HG03108 (cell line): ENCODE measurements around the gene NCAPG2.

Experiments
- ATAC-seq: cut with Tn5 transposase; IDR thresholded peaks from one replicate; pipeline ENCODE4 v1.9.1; 2021; ENCODE audit warnings: moderate library complexity; ENCODE audit not compliant: unreplicated experiment

The NCAPG2 gene, protein sequence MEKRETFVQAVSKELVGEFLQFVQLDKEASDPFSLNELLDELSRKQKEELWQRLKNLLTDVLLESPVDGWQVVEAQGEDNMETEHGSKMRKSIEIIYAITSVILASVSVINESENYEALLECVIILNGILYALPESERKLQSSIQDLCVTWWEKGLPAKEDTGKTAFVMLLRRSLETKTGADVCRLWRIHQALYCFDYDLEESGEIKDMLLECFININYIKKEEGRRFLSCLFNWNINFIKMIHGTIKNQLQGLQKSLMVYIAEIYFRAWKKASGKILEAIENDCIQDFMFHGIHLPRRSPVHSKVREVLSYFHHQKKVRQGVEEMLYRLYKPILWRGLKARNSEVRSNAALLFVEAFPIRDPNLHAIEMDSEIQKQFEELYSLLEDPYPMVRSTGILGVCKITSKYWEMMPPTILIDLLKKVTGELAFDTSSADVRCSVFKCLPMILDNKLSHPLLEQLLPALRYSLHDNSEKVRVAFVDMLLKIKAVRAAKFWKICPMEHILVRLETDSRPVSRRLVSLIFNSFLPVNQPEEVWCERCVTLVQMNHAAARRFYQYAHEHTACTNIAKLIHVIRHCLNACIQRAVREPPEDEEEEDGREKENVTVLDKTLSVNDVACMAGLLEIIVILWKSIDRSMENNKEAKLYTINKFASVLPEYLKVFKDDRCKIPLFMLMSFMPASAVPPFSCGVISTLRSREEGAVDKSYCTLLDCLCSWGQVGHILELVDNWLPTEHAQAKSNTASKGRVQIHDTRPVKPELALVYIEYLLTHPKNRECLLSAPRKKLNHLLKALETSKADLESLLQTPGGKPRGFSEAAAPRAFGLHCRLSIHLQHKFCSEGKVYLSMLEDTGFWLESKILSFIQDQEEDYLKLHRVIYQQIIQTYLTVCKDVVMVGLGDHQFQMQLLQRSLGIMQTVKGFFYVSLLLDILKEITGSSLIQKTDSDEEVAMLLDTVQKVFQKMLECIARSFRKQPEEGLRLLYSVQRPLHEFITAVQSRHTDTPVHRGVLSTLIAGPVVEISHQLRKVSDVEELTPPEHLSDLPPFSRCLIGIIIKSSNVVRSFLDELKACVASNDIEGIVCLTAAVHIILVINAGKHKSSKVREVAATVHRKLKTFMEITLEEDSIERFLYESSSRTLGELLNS

DNA sequence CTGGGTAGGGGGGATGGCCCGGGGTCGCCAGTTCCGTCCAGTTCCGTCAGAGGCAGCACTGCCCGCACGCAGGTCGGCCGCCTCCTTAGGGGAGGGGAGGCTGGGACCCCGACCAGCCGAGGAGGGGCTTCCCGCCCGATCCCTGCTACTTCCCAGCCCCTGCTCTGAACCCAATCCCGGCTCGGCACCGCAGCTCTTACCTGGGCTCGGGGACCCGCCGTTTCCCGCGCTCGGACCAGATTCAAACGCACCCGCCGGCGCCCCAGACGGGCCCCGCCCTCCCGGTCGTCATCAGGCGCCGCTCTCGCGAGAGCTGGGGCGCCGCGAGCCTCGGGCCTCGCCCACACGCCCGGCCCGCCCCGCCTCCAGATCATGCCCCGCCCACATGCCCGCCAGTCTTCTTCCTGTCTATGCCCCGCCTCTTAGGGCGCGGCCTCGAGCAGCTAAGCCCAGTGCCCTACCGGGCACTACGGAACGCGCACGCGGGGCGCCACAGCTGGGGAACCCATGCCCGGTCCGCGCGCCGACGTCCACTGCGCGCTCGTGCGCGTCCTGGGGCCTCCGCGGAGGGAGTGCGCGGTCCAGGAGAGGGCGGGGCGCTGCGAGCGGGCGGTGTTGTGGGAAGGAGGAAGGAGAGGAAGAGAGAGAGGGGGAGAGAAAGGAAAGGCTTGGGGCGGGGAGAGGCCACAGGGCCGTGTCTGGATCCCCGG is at the start of gene NCAPG2:
NCAPG2 (minus strand) TSS at position 281 of the 710 bp plus-strand sequence. CDS start 2,905 bp downstream, outside the sequence.
- ATAC-seq: peak; percentile 98

DNA sequence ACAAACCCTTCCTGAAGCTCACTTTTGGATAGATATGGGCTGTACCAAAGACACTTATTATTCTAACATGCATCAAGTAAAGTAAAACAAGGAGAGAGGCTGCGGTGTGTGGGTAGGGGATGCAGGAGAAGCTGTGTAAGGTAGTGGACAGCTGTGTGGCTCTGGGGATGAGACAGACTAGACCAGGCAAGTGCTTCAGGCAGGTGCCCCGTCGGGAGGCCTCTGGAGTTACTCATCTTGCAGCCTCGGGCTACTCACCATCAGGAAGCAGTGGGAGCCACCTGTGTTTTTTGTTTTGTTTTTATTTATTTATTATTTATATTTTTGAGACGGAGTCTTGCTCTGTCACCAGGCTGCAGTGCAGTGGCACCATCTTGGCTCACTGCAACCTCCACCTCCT is 49.3 kb upstream of the NCAPG2 start:
- ATAC-seq: no peak

DNA sequence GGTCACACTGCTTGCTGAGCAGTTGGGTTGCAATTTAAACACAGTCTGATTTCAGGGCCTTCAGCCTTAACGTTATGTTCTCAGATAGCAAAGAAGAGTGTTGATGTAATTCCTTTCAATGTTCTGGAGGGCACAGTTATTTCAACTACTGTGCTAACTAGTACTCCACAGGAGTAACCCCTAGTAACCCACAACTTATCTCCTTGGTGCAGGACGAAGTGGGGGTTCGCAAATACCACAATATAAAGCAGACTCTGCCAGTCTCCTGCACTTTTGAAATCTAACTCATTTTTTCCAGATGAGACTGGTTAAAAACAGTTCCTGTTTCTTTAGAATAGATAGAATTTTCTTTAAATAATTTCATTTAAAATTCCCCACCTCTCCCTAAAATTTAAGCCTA is 47.1 kb upstream of the NCAPG2 start:
- ATAC-seq: no peak

DNA sequence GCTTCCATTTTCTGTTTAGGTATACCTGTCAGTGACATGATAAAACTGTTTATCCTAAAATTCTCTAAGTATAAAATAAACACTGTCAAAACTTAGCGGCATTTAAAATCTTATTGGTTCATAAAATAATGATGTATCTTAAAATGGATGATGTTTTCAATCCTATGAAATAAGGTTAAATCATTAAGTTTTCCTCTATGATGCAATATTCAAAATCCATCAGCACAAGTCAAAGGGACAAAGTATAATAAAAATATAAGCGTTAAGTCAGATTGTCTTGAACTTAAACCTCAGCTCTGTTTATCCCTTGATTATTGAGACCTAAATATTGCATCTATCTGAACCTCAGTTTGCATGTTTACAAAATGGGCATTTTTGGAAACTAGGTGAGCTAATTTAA is 46.6 kb upstream of the NCAPG2 start:
- ATAC-seq: no peak

DNA sequence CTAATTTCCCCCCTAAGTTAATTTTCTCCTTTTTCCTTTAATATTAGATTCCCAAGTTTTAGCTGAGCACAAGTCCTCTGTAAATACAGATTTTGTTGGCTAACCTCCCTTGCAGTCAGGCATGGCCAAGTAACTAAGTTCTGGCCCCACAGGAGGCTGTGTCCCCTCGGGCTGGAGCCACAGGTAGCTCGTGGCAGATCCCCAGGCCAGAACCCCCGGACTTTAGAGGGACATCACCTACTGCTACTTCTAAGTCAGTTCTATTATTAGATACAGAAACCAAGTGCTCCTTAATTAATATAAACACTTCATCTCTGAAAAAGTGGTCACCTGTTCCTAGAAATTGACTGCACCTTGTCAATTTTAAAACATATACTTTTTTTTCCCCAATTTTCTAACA is 46.1 kb upstream of the NCAPG2 start:
- no peak for ATAC-seq

DNA sequence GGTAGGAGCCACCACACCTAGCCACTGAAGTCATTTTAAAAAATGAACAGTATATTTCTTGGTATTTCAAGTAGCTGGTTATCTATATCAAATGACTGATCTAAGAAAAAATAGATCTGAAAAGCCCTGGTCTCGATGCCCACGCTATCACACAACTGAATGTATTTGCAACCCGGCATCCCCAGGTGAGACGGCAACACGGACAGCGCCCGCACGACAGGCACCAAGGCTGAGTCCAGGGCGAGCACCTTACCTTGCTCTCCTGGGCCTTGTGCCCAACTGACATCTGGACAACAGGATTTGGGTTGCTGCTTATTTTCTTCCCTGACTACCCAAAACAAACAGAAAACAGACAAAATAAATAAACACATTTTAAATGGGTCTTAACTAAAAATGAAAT is 44.8 kb upstream of the NCAPG2 start:
- ATAC-seq: no peak

DNA sequence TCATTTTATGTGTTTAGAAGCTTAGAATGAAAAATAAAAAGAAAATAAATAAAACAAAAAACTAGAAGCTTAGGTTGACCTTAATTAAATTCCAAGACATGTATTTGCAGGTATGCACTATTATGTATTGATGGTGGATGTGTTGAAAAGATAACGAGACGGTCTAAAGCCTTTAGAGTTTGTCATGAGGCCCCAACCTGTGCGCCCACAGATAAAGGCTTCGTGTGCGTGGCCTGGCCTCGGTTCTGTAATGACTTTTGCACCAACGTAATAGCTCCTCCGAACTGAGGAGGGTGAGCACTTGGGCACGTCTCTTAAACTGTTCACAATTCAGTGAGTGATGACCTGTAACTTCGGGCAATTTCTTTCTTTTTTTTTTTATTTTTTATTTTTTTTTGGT is 43.7 kb upstream of the NCAPG2 start:
- no peak for ATAC-seq

DNA sequence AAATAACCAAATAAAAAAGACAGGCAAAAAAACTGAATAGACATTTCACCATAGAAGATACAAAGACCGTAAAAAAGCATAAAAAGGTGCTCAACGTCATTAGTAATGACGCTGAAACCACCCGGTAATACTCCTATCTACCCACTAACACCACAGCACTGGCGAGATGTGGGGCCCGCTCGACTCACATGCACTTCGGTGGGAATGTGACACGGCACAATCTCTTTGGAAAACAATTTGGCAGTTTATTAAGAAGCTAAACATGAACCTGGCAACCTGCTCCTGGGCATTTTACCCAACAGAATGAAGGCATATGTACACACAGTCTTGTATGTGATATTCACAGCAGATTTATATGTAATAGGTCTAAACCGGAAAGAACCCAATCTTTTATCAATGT is 42.8 kb upstream of the NCAPG2 start:
- ATAC-seq: no peak

DNA sequence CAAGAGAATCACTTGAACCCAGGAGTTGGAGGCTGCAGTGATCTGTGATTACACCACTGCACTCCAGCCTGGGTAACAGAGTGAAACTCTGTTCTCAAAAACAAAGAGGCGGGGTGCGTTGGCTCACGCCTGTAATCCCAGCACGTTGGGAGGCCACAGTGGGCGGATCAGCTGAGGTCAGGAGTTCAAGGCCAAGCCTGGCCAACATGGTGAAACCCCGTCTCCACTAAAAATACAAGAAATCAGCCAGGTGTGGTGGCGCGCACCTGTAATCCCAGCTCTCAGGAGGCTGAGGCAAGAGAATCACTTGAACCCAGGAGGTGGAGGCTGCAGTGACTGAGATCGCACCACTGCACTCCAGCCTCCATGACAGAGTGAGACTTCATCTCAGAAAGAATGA is 42.4 kb upstream of the NCAPG2 start:
- ATAC-seq: no peak

DNA sequence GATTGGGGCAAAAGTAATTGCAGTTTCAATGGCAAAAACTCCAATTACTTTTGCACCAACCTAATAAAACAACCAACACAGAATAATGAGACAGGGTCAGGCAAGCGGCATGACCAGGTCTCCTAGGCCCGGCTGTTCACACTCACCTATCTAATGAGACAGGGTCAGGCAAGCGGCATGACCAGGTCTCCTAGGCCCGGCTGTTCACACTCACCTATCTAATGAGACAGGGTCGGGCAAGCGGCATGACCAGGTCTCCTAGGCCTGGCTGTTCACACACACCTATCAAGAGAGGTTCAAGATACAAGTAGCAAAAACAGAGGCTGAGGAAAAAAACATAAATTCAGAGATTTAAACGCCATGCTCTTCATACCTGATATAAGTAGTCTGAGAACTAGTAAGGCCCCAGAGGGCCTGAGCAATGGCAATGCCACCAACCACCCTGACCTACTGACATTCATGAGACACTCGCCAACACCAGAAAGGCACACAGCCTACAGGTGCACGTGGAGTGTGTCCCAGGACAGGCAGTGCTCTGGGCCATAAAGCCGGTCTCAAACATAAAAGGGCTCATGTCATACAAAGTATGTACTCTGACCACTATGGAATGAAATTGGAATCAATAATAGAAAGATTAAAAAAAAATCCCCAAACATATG is 40.6 kb upstream of the NCAPG2 start:
- no peak for ATAC-seq

DNA sequence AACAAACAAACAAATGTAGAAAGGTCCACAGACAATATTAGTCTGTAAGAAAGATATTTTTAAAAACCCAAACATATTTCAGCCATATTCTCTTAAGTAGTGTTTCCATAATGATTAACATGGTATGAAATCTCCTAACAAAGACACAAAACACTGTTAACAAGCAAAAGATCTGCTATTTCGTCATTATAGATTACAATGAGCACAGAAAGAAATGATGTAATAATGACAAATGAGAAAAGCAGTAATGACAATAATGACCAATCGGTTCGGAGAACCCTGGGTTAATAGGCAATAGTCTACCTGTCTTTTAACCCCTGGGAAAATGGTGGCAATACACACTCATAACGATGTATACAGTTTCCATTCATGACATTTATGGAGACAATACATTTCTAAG is 39.5 kb upstream of the NCAPG2 start:
- ATAC-seq: no peak

DNA sequence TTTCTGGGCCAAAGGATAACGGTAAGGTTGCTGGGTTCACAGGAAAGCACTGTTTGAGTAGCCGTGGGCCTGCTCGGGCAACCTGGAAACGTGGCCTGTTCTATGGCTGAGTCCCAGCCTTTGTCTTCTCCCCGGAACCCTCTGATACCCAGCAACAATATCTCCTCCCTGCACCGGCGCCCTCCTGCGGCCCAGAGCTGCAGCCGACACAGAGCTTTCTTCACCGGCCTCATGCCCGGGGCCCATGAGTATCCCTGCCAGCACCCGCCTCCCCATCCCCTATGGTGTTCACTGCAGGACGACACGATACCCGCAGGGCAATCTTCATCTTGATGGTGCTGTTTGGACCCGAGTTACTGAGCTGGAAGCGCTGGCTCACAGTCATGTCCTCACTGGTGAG is 38.6 kb upstream of the NCAPG2 start:
- ATAC-seq: no peak

DNA sequence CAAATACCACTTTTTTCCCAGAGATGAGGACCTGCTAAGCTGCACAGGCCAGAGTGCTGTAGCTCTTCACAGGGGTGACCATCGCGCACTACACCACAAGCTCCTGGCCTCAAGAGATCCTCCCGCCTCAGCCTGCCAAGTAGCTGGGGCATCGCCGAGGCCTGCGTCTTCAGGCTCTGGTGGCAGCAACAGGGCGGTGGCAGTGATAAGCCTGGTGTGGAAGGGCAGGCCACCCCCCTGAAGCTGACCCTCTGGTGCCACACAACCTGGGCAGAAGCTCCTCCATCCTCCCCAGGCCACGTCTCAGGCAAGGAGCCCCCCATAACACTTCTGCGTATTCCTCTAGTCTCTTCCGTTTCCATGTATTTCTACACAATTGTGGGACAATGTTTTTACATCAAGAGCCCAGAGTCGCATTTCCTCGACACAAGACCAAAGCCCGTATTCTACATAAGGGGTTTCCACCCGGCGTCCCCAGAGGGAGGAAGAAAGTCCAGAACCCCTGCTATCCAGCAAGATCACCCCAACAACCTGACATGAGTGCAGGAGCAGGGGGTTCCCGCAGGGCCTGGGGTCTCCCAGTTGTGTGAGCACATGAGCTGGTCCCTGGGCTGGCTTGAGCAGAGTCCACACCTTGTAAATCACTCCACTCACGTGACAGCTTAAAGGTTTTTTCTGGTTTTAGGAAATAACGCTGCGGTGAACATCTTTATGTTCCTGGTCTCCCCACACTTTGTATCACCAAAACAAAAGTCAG is 37.6 kb upstream of the NCAPG2 start:
- ATAC-seq: no peak

DNA sequence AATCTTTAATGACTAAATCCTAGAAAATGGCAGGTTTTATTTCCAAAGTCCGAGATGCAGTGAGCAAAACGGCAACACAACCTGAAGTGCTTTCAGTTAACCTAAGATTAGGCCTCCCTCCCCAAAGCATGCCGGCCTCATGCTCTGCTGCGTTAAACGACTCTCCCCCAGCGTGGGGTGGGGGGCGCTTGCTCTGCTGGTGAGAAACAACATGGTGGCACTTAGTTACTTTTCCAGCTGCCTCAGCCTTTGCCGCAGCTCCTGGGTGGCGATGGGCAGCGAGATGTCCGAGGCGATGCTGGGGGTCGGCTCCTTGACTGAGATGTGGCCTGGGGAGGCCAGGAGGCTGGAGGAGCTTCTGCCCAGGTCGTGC is 36.7 kb upstream of the NCAPG2 start:
- no peak for ATAC-seq

DNA sequence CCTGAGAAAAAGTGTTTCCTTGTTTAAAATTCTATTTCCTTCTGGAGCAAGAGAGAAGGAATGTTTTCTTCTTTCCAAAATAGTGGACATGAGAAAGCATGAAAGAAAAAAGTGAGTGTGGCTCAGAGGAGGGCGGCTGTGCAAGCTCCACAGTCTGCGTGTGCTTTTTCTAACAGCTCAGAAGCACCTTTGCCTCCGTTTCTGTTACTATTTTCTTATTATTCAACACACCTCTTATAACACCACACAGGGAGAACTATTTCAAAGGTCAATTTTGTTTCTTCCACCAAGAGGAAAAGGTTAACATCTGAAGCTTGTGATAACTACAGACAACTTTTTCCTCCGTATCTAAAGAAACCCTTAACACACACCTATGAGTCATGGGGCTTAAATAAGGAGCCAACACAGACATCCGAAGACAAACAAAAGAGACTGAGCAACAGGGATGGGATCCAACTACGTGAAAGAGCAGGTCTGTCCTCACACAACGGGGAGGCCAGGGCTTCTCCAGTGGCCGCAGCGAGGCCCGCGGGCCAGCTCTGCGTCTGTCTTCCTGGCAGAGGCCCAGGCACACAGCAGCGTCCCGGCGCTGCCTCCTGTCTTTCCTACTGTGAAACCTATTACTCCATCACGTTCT is 36.2 kb upstream of the NCAPG2 start:
- ATAC-seq: no peak

DNA sequence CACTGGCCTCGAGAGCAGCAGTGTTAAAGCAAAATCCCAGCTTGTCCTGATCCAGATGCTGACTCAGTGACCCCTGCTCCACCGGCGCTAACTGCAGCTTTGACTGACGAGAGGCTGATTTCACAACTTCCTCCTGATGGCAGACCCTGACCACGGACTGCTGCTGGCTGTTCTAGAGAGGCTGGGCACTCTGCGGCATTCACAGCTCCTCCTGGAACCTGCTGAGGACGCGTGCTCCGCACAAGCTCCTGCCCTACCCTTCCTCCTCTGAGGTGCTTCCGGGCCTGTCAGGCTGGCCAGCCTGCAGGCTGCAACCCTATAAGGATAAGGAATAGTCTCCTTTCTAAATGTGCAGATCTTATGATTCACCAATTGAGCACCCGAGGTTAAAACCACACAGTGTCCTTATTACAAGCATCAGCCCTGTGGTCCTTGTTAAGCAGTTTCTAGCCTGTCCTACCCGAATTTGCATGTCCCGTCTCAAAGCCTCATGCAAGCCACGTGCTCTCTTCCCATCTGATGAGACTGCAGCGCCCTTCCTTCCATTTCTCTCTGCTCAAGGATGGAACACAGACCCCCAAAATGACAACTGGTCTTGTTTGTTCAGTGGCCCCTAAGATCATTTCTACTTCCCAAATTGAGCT is 35.5 kb upstream of the NCAPG2 start:
- no peak for ATAC-seq

DNA sequence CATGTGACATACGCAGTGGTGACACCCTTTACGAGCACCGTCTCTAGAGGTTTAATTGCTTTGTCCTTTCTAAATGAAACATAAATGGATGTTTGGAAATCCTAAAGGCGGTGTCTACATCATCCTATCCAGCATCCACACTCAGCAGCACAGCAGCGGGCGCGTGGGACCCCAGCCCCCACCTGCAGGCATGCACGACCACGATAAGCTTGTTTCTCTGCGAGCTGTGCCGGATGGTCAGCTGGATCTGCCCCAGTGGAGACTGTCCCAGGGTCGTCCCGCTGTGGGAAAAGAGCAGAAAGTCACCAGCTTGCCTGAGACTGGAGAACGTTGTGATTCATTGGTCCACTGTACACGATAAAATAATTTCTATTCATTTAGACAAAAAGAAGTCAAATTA is 34.2 kb upstream of the NCAPG2 start:
- no peak for ATAC-seq

DNA sequence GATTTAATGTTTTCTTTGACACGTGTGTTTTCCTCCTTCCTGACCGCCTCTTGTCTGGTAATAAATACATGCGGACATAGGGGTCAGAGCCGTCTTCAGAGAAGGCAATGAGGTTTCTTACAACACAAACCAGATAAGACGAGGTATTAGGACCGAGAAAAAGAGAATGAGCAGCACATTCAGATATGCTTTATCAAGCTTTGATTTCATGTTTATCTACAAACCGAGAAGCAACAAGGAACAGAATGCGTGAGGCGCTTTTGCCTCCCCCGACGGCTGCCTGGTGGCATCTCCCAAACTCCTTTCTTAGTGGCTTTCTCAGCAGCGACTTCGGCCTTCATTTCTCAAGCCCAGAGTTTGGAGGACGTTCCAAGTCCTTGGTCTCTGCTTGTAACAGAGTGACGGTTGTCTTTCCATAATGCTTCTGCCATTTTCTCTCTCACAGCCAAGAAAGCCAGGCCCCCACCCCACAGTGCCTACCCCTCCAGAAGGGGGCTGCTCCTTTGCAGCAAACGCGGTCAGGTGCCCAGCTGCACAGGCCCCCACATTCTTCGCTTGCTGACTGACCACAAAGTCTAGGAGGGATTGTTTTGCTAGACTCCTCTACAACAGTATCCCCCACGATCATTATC is 32.6 kb upstream of the NCAPG2 start:
- ATAC-seq: no peak
